NCI-H187 (cell line): Measurements from ENCODE around the gene KRTAP3-2.

ENCODE experiments used
- DNase-seq, 2 experiments: peaks; one replicate each; lab custom pipeline; 2025; lab: John Stamatoyannopoulos, UW

Gene KRTAP3-2

DNA sequence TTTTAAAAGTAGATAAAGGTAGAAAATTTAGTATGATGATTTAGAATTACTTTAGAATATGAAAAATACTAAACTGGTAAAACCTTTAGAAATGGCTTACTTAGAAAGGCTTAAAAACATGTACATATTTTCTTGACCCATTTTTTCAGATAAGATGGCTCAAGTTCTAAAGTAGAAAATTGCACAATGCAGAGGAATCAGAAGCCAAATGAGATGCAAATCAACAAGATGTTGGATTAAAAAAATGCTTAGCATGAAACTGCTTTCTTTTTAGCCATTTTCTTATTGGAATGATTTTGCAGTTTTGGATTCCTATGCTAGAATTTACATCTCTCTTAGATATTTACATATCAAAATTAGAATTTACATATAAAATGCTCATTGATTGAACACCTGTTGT is 10.7 kb upstream of the KRTAP3-2 start:
- no peak for DNase-seq

GRCh38 chr17:41009936-41010335 is 10.2 kb upstream of the KRTAP3-2 start:
- no peak for DNase-seq

GRCh38 chr17:41009301-41009760 is 9.6 kb upstream of the KRTAP3-2 start:
- DNase-seq, result no peak

- no peak for DNase-seq
Measured at GRCh38 chr17:41008811-41009210, 9.1 kb upstream of the KRTAP3-2 start, which contains the start of gene KRTAP3-1. Gene KRTAP3-1, minus strand, starts transcription at chr17:41009128. Its CDS starts 54 bp downstream, at chr17:41009074.

- no peak for DNase-seq
Measured at GRCh38 chr17:41004397-41004796, 4.7 kb upstream of the KRTAP3-2 start.

- no peak for DNase-seq
Measured at GRCh38 chr17:41003926-41004325, 4.2 kb upstream of the KRTAP3-2 start.

- no peak for DNase-seq
Measured at GRCh38 chr17:41002814-41003213, 3.1 kb upstream of the KRTAP3-2 start.

DNA sequence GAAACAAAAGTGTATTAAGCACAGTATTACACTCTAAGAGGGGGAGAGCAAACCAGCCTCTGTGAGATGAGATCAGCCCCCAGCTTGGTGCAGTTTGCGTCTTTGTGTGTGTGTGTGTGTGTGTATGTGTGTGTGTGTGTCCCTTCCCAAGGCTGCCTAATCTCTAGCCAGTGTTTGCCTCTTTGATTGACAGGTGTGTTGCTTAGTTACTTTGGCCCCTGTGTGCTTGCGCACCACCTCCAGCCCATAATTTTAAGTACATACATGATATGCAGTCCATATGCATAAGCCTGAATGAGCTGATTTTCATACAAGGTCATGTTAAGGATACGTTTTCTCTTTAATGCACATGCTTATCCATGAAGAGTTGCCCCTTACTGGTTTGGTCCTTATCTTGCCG is 2.1 kb upstream of the KRTAP3-2 start:
- no peak for DNase-seq

GRCh38 chr17:40997361-40997760 is 2.3 kb downstream of the KRTAP3-2 start:
- DNase-seq, result no peak

DNA sequence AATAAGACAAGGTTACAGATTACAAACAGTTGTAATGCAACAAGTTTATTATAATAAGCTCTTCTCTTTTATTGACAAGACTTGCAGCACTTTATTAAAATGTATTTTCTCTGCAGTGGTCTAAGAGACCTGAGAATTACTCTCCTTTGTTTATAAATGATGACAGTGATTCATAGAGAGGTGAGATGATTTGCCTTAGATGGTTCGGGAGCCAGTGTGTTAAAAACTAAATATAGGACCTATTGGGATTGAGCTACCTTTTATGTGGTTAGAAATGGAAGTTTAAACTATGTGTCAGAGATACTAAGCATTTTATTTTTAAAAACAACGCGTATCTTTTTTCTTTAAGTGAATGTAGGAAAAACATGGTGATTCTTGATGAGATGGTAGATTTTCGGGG is 2.9 kb downstream of the KRTAP3-2 start:
- DNase-seq, result no peak

DNA sequence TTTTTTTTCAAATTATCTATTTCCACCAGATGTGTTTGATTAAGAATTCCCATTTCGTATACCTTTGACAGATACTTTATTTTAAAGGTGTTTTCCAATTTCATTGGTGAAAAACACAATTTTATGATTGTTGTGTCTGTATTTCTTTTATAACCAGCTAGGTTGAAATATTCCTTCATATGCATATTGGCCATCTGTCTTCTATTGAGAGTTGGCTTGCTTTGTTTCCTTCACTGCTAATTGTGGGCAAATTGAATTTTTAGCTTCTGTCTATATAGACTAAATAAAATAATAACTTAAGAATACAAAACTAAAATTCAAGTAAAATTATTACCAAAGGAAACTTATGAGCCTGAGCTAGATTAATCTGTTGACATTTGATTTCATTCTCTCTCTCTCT is 4.6 kb downstream of the KRTAP3-2 start:
- no peak for DNase-seq

DNA sequence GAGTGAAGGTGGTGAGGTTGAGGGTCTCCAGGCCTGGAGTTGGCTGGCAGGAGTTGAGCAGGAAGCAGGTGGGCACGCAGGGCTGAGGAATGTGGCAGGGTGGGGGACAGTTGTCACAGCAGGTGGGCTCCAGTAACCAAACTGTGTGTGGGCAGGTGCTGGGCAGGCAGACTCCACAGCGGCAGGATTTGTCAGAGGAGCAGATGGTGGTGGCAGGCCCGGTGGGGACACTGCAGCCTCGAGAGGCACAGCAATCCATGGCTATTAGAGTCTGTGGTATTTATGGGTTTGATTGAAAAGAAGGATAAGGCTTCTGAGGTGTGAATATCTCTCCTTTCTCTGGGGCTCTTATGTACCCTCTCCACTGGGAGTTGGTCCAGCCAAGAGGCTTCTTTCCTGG is 5.9 kb downstream of the KRTAP3-2 start, which contains the start of gene KRTAP3-3:
TSS of gene KRTAP3-3 (minus strand) at position 326 of the 400 bp plus-strand sequence. CDS start at position 259, 67 bp downstream.
- DNase-seq, result no peak

- no peak for DNase-seq
Measured at GRCh38 chr17:40993084-40993483, 6.6 kb downstream of the KRTAP3-2 start.

DNA sequence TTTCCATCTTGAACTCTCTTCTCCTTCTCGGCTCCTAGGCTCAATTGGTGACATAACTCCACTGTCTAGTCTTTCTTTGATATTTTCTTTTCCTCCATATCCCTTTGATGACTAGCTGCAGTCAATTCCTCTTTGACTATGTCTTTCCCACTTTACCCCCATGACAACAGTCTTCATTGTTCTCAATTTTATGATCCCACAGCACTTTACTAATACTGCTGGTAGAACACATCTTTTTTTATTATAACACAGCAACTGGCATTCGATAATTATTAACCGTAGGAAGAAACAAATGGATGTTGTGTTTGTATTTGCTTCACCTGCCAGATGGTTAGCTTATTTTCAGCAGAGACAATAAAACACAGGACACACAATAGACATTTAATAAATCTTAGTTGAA is 7.0 kb downstream of the KRTAP3-2 start:
- DNase-seq, result no peak

DNA sequence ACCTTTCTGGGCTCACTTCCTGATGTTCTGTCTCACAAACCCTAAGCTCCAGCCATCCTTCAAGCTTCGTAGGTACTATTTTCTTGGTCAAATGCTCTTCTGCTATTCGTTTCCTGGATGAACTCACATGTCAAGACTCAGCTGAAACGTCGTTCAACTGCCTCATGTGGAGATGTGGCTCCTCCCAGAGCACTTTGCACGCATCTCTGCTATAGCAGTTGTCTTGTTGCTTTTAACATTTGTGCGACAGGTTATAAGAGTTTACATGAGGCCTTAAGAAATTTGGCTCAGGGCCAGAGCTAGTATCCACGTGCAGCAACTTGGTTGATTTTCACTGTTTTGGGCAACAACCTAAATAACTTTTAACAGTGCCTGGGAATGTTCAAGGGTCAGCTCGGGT is 12.8 kb downstream of the KRTAP3-2 start:
- no peak for DNase-seq

DNA sequence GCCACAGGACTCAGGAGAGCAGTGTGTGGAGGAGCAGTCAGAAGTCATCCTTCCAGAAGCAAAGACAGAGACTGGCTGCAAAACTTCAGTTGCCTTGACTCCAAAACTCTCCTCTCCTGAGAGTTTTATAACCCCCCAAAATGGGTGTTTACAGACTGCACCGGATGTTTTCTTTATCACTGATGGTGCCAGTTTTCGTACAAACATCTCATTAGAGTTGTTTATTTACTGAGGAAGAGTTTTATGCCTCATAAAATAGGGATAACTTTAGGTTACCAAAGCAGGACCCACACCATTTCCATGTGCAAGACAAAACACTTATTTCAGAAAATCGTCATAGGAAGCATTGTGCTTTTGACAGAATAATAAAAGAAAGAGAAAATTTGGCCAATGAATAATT is 15.5 kb downstream of the KRTAP3-2 start, which contains the start of gene KRT40:
TSS of gene KRT40 (minus strand) at position 101 of the 400 bp plus-strand sequence. CDS start at position 48, 53 bp downstream.
- no peak for DNase-seq

GRCh38 chr17:40981115-40981514 is 18.6 kb downstream of the KRTAP3-2 start:
- DNase-seq, result no peak

- no peak for DNase-seq
Measured at GRCh38 chr17:40980596-40980995, 19.1 kb downstream of the KRTAP3-2 start.

GRCh38 chr17:40980117-40980516 is 19.6 kb downstream of the KRTAP3-2 start:
- no peak for DNase-seq

DNA sequence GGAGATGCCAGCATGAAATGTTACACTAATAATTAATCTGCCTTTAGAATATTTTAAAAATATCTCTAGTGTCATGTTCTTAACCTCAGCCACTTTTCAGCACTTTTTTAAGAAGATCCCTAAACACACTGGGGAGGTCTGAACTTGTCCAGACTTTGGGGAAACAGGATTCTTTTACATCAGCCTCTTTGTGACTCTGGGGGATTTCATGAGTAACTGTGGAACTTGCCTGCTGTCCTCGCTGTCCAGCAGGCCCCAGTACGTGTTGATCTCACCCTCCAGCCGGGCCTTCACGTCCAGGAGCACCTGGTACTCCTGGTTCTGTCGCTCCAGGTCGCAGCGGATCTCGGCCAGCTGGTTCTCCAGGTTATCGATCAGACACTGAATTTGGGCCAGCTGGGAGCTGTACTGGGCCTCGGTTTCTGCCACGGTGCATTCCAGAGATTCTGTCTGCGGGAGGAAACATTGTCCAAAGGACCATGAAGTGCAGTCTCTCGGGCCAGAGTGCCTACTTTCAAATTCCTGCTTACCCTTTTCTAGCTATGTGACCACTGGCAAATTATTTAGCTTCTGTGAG is 21.0 kb downstream of the KRTAP3-2 start:
- DNase-seq, result no peak

GRCh38 chr17:40975516-40975915 is 24.2 kb downstream of the KRTAP3-2 start:
- no peak for DNase-seq

GRCh38 chr17:40974366-40974765 is 25.3 kb downstream of the KRTAP3-2 start:
- DNase-seq, result no peak

- DNase-seq, result no peak
Measured at GRCh38 chr17:40967582-40967981, 32.1 kb downstream of the KRTAP3-2 start.

GRCh38 chr17:40966848-40967247 is 32.9 kb downstream of the KRTAP3-2 start, which contains the start of gene KRT39:
Gene KRT39, minus strand, starts transcription at chr17:40966948. Its CDS starts 92 bp downstream, at chr17:40966856.
- no peak for DNase-seq
